Gastroesophageal sphincter (tissue), 4 donors: ENCODE results near the gene SLC24A3. TPM values are rescaled to one million over a fixed set of nuclear protein-coding genes. Genes with fewer than 3 reads are reported as not detected.

Experiments
- ATAC-seq: fragments of 150-250 bp; one replicate; pipeline ENCODE4 v1.9.1; 2016; ENCODE audit warnings: mild to moderate bottlenecking, moderate library complexity
- H3K27ac ChIP-seq, 4 donors: fragments of 200-600 bp; sonication (generic) in 3 of 4; 1 replicate in 3 of 4; 2 replicates in 1 of 4; pipeline ENCODE4 v1.5.1; 2016 to 2019
- H3K27me3 ChIP-seq: fragments of 200-600 bp; sonication (generic); one replicate; pipeline ENCODE4 v1.5.1; 2019
- H3K36me3 ChIP-seq, 2 donors: fragments of 200-600 bp; sonication (generic); one replicate each; pipeline ENCODE4 v1.5.1; 2019; ENCODE audit warnings: control low read depth in 1 of 2
- H3K4me1 ChIP-seq, 3 donors: fragments of 200-600 bp; sonication (generic); 1 replicate in 2 of 3; 2 replicates in 1 of 3; pipeline ENCODE4 v1.5.1; 2016 to 2019; ENCODE audit warnings: control low read depth in 2 of 3
- H3K4me3 ChIP-seq, 2 donors: fragments of 200-600 bp; sonication (generic); one replicate each; pipeline ENCODE4 v1.5.1; 2019; ENCODE audit warnings: mild to moderate bottlenecking in 1 of 2, moderate library complexity in 1 of 2
- H3K9me3 ChIP-seq, 3 donors: fragments of 200-600 bp; sonication (generic); one replicate each; pipeline ENCODE4 v1.5.1; 2017 to 2019; ENCODE audit warnings: control low read depth in 2 of 3
- CTCF ChIP-seq, 4 experiments: fragments of 200-600 bp in 2 of 4; fragments of 450-650 bp in 2 of 4; sonication (generic) in 1 of 4; IDR thresholded peaks; one replicate each; pipeline ENCODE4 v1.5.1; 2017 to 2019; ENCODE audit warnings: antibody characterized with exemption in 4 of 4, mild to moderate bottlenecking in 2 of 4, moderate library complexity in 2 of 4
- EP300 ChIP-seq: sonication (generic); formaldehyde crosslinking; IDR thresholded peaks from one replicate; pipeline ENCODE4 v1.6.1; 2017; ENCODE audit warnings: antibody characterized with exemption, mild to moderate bottlenecking
- POLR2A ChIP-seq, 2 donors: fragments of 450-650 bp; IDR thresholded peaks; one replicate each; pipeline ENCODE4 v1.6.1; 2017; ENCODE audit warnings: antibody characterized with exemption in 2 of 2, mild to moderate bottlenecking in 2 of 2, moderate library complexity in 1 of 2
- POLR2AphosphoS5 ChIP-seq: sonication (generic); formaldehyde crosslinking; IDR thresholded peaks from one replicate; pipeline ENCODE4 v1.6.1; 2017; ENCODE audit warnings: antibody characterized with exemption
- WGBS, 2 donors: methylation state at CpG; one replicate each; pipeline ENCODE4 v1.1.5; 2018; ENCODE audit warnings: low coverage in 1 of 2; 5-methylcytosine and 5-hydroxymethylcytosine counted together
- total RNA-seq, 4 donors: library from RNA; depleted of rRNA; stranded (reverse); fragments of >200 nt; gene quantifications; one replicate each; pipeline ENCODE4 v1.1.0, GENCODE V29; 2016

The SLC24A3 gene
- total RNA-seq, 4 donors from 2014 or later = 2.7 to 13.5 (median 5.5) TPM

GRCh38 chr20:19522836-19523590 lies 310.6 kb downstream of the SLC24A3 start:
- peaks cover 0 to 28% (median 2%) of the 10 kb centered on the region in 3 donors for H3K4me1 ChIP-seq
- no peak overlapping the region for H3K27ac ChIP-seq
- no peaks in the 10 kb centered on the region for H3K9me3 ChIP-seq
- H3K4me3 ChIP-seq = no peak overlapping the region
- 11 to 22% methylated on average over 4 of the region's 4 CpGs for WGBS, 2 donors
- ATAC-seq = no peak
- no peaks in the 10 kb centered on the region for H3K27me3 ChIP-seq
- no peaks in the 10 kb centered on the region for H3K36me3 ChIP-seq
- TF ChIP-seq POLR2A (IDR thresholded peaks at IDR 0.05) = no peak
- no peak for TF ChIP-seq EP300
- no peak for TF ChIP-seq POLR2AphosphoS5
- no peak for TF ChIP-seq CTCF (IDR thresholded peaks at IDR 0.05)

DNA sequence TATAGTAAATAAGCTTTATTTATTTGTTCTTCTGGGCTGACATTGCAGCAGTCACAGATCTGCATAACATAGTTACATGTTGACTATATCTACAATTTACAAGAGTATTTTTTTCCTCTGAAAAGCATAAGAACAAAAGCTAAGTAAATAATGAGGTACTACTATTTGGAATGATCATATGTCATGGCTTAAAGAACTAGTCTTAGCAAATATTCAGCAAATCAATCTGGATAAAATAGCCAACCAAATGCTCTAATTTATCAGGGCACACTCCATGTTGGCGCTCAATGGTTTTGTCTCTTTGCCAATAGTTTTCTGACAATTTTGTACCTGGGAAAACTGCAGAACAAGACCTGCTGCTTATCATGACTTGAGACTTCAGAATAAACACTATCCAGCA lies 312.2 kb downstream of the SLC24A3 start:
- Histone ChIP-seq H3K4me1 (peaks cover 0 to 28% (median 2%) of the 10 kb centered on the region in 3 donors), H3K4me3 (no peak overlapping the region), H3K9me3 (no peaks in the 10 kb centered on the region), H3K27me3 (no peaks in the 10 kb centered on the region), H3K36me3 (no peaks in the 10 kb centered on the region), H3K27ac (no peak overlapping the region)
- TF ChIP-seq EP300 (no peak), CTCF (IDR thresholded peaks at IDR 0.05) (no peak), POLR2A (IDR thresholded peaks at IDR 0.05) (no peak), POLR2AphosphoS5 (no peak)
- WGBS, 2 donors = 33 to 73% methylated on average over 1 of the region's 1 CpG
- ATAC-seq = no peak

DNA sequence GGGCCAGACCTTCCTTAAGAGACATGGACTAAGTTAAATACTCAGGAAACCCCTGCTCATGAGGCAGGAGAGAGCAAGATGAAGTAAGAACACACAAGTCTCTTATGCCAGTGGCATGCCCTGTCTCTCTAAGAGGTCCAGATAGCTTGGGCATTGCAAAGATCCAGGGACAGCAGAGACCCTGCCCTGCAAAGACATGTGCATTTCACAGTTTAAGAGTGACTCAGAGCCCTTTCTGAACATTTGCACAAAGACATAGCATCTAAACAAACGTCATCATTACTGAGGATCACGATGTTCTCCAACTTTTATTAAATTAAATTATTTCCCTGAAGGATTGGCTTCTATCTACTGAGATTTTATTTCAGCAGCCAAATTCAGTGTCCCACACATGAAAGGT lies 315.1 kb downstream of the SLC24A3 start:
- TF ChIP-seq CTCF (IDR thresholded peaks at IDR 0.05) (no peak), POLR2AphosphoS5 (no peak), POLR2A (IDR thresholded peaks at IDR 0.05) (no peak), EP300 (no peak)
- Histone ChIP-seq H3K36me3 (no peaks in the 10 kb centered on the region), H3K9me3 (no peaks in the 10 kb centered on the region), H3K27me3 (no peaks in the 10 kb centered on the region), H3K27ac (no peak overlapping the region), H3K4me1 (peaks cover 0 to 19% (median under 1%) of the 10 kb centered on the region in 3 donors), H3K4me3 (no peak overlapping the region)
- no peak for ATAC-seq
- WGBS, 2 donors = 44 to 95% methylated on average over 2 of the region's 2 CpGs

DNA sequence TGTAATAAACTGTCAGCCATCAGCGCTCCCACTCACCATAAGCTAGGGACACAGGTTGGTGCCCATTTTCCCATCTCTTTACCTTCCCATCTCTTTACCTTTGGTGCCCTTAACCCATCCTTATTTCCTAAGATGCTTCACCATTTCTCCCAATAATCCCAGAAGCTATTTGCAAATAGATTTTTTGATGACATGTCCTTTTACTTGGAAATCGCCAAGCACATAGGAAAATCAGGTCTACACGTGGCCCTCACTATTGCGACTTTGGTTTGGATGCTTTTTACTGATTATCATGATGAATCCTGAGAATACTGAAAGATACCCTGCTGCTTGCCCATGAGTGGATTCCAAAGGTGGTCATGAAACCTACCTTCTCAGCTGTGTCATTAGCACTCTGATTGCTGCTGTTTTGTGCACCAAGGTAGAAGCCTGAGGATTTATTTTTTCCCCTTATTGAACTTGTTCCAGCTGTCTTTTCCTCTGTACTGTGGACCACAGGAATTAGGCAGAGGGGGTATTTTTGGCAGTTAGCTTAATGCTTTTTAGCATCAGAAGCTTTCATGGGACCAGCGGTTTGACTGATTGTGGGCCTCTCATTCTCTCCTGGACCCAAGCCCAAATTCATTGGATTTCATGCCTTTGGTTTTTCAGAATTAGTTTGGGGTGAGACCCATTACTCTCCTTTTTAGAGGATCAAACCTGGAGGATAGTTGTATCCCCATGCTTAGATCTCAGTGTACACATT lies 316.0 kb downstream of the SLC24A3 start:
- Histone ChIP-seq H3K4me3 (no peak overlapping the region), H3K27ac (no peak overlapping the region), H3K4me1 (peaks cover 0 to 9% (median 0%) of the 10 kb centered on the region in 3 donors), H3K36me3 (no peaks in the 10 kb centered on the region), H3K27me3 (no peaks in the 10 kb centered on the region), H3K9me3 (no peaks in the 10 kb centered on the region)
- ATAC-seq = no peak
- WGBS, 2 donors = 88 to 100% methylated on average over 5 of the region's 5 CpGs
- TF ChIP-seq POLR2AphosphoS5 (no peak), CTCF (IDR thresholded peaks at IDR 0.05) (no peak), POLR2A (IDR thresholded peaks at IDR 0.05) (no peak), EP300 (no peak)
